ENCODE data around the gene KRT14.
"Not testable (repeated sequence)": the region's sequence is repeated elsewhere in the genome, so short reads cannot be mapped to it uniquely, and the experiment has no call there.

- not testable (repeated sequence) for TF ChIP-seq CTCF, POLR2AphosphoS5, EP300 (IDR thresholded peaks at IDR 0.05)
Measured at GRCh38 chr17:41622340-41623183, 35.9 kb upstream of the KRT14 start.
